ENCODE measurements around the gene PCDH9.
A peak's percentile ranks its signal among the peaks of the same experiment; 100 is the strongest.

Gene PCDH9

DNA sequence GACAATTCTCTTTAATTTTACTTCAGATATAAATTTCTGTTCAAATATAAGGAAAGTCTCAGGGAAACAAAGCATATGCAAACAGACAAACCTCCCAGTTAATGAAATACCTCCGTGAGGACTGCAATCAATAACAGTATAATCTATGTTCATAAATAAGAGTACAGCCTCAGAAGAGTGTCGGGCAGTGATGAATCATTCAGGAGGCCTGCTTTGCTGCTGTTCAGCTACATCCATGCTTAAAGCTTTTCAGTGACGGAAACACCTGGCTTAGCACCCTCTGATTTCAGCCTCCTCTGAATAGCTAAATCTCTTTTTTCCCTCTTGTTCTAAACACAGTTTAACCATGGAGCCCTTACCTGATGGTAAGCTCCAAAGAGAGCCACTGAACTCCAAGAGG, 69.0 kb downstream of the PCDH9 start:
- no peaks in the 10 kb centered on the region for H3K79me2 ChIP-seq (ENCODE audit: insufficient read depth, low read length)

DNA sequence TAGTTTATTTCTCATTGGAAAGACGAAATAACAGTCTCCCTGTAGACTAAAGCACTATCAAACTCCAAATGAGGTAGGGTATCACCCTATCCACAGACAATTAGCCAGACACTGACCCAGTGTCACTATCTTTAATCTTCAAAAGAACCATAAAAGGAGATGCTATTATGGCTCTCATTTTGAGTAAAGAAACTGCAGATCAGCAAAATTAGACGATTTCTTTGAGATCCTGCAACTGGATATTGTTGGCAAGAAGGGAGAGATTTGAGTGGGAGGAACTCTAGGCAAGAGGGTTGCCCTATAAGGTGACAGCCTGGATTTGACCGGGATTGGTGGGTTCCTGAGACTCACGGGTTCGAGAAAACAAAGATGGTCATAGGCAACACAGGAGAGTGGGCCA, 71.2 kb downstream of the PCDH9 start:
- Histone ChIP-seq H3K4me2 (ENCODE audit: low read length) (no peak overlapping the region), H3K79me2 (ENCODE audit: insufficient read depth, low read length) (no peaks in the 10 kb centered on the region), H3K9ac (ENCODE audit: low read length) (no peak overlapping the region), H3K27ac (ENCODE audit: low read depth, low read length, poor library complexity, severe bottlenecking) (no peak overlapping the region), H3K9me3 (ENCODE audit: low read length) (peaks cover 24% of the 10 kb centered on the region), H2AFZ (ENCODE audit: low read length) (peak overlapping the region; percentile 94), H3K36me3 (ENCODE audit: insufficient read depth, low read length) (no peaks in the 10 kb centered on the region; the same call in 1 of the 2 replicates), H3K9me2 (ENCODE audit: low read depth, low read length) (no peaks in the 10 kb centered on the region), H3F3A (ENCODE audit: insufficient read depth, low read length) (no peaks in the 10 kb centered on the region), H4K20me1 (ENCODE audit: insufficient read depth, low read length) (no peaks in the 10 kb centered on the region), H3K4me3 (ENCODE audit: low read depth, low read length, poor library complexity, severe bottlenecking) (no peak overlapping the region), H3K27me3 (ENCODE audit: insufficient read depth, low read length) (no peaks in the 10 kb centered on the region), H3K4me1 (ENCODE audit: insufficient read depth, low read length, severe bottlenecking) (peaks cover 24% of the 10 kb centered on the region)
- TF ChIP-seq, protein P1, sequence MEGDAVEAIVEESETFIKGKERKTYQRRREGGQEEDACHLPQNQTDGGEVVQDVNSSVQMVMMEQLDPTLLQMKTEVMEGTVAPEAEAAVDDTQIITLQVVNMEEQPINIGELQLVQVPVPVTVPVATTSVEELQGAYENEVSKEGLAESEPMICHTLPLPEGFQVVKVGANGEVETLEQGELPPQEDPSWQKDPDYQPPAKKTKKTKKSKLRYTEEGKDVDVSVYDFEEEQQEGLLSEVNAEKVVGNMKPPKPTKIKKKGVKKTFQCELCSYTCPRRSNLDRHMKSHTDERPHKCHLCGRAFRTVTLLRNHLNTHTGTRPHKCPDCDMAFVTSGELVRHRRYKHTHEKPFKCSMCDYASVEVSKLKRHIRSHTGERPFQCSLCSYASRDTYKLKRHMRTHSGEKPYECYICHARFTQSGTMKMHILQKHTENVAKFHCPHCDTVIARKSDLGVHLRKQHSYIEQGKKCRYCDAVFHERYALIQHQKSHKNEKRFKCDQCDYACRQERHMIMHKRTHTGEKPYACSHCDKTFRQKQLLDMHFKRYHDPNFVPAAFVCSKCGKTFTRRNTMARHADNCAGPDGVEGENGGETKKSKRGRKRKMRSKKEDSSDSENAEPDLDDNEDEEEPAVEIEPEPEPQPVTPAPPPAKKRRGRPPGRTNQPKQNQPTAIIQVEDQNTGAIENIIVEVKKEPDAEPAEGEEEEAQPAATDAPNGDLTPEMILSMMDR (IDR thresholded peaks at IDR 0.05; ENCODE audit: low read length) = no peak
- TF ChIP-seq EZH2 (IDR thresholded peaks at IDR 0.05; ENCODE audit: borderline replicate concordance, low read length) = no peak

More for the DNA sequence above, 69.0 kb downstream of the PCDH9 start:
- Histone ChIP-seq H3K9me3 (ENCODE audit: low read length) (peaks cover 22% of the 10 kb centered on the region), H3K9me2 (ENCODE audit: low read depth, low read length) (no peaks in the 10 kb centered on the region), H2AFZ (ENCODE audit: low read length) (0 out of 2 replicates have a peak overlapping the region, but pooled peaks have one; percentile 6), H3K27me3 (ENCODE audit: insufficient read depth, low read length) (no peaks in the 10 kb centered on the region), H3K36me3 (ENCODE audit: insufficient read depth, low read length) (no peaks in the 10 kb centered on the region; the same call in 1 of the 2 replicates), H3F3A (ENCODE audit: insufficient read depth, low read length) (no peaks in the 10 kb centered on the region), H3K4me3 (ENCODE audit: low read depth, low read length, poor library complexity, severe bottlenecking) (no peak overlapping the region), H3K4me2 (ENCODE audit: low read length) (no peak overlapping the region), H3K9ac (ENCODE audit: low read length) (no peak overlapping the region), H3K4me1 (ENCODE audit: insufficient read depth, low read length, severe bottlenecking) (peaks cover 24% of the 10 kb centered on the region), H4K20me1 (ENCODE audit: insufficient read depth, low read length) (no peaks in the 10 kb centered on the region), H3K27ac (ENCODE audit: low read depth, low read length, poor library complexity, severe bottlenecking) (no peak overlapping the region)
- TF ChIP-seq, protein P1 (IDR thresholded peaks at IDR 0.05; ENCODE audit: low read length) = no peak
- no peak for TF ChIP-seq EZH2 (IDR thresholded peaks at IDR 0.05; ENCODE audit: borderline replicate concordance, low read length)

DNA sequence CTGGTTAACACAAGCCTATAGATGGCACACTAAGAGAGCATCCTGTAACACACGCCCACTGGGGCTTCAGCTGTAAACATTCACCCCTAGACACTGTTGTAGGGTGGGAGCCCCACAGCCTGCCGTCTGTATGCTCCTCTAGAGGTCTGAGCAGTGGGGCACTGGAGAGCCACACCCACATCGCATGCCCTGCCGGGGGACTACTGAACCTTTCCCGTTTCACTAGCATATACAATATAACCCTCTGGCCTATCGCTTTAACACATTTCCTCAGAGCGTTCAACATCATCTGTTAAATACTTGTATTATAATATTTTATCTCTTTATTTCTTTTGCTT, 73.4 kb downstream of the PCDH9 start:
- no peak overlapping the region for H3K9ac ChIP-seq (ENCODE audit: low read length)
- peaks cover 9% of the 10 kb centered on the region for H3K4me1 ChIP-seq (ENCODE audit: insufficient read depth, low read length, severe bottlenecking)
- no peaks in the 10 kb centered on the region for H3K27me3 ChIP-seq (ENCODE audit: insufficient read depth, low read length)
- H2AFZ ChIP-seq (ENCODE audit: low read length) = no peak overlapping the region
- no peaks in the 10 kb centered on the region for H3F3A ChIP-seq (ENCODE audit: insufficient read depth, low read length)
- H3K9me3 ChIP-seq (ENCODE audit: low read length) = peaks cover 24% of the 10 kb centered on the region
- H3K9me2 ChIP-seq (ENCODE audit: low read depth, low read length) = no peaks in the 10 kb centered on the region
- no peak overlapping the region for H3K4me2 ChIP-seq (ENCODE audit: low read length)
- H3K4me3 ChIP-seq (ENCODE audit: low read depth, low read length, poor library complexity, severe bottlenecking) = no peak overlapping the region
- H3K27ac ChIP-seq (ENCODE audit: low read depth, low read length, poor library complexity, severe bottlenecking) = no peak overlapping the region
- H3K36me3 ChIP-seq (ENCODE audit: insufficient read depth, low read length) = no peaks in the 10 kb centered on the region; the same call in 1 of the 2 replicates
- TF ChIP-seq, protein P1 (IDR thresholded peaks at IDR 0.05; ENCODE audit: low read length) = no peak
- no peak for TF ChIP-seq EZH2 (IDR thresholded peaks at IDR 0.05; ENCODE audit: borderline replicate concordance, low read length)
- no peaks in the 10 kb centered on the region for H4K20me1 ChIP-seq (ENCODE audit: insufficient read depth, low read length)
- H3K79me2 ChIP-seq (ENCODE audit: insufficient read depth, low read length) = no peaks in the 10 kb centered on the region

Measured in OCI-LY1 (cell line).